SU-DHL-6 (cell line): Measurements from ENCODE around the gene KAT8.

ENCODE experiments used
- EZH2phosphoT487 ChIP-seq: fragments of 200-600 bp; sonication (generic), shearing (Covaris generic); conservative IDR thresholded peaks from 2 replicates; pipeline ENCODE4 v1.6.1; 2018; ENCODE audit warnings: mild to moderate bottlenecking, antibody characterized with exemption, low read length, moderate library complexity, mixed read lengths
- TF ChIP-seq, protein P1 (sequence below): fragments of 200-600 bp; sonication (generic); IDR thresholded peaks from one replicate; pipeline ENCODE4 v1.5.1; 2017; ENCODE audit warnings: antibody characterized with exemption, mild to moderate bottlenecking, low read length, moderate library complexity; ENCODE audit not compliant: insufficient read depth, poor library complexity, severe bottlenecking

DNA sequence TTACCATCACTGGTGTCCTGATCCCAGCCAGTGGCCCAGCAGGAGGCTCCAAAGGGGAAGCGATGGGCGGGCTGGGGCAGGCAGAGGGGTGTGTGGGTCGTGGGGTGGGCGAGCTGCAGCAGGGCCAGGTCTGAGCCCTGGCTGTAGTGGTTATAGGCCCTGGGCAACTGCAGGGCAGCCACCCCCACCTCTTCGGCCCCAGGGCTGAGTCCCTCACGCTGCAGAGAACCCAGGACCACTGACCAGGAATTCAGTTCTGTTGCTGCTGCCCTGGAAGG lies 30.9 kb upstream of the KAT8 start:
- TF ChIP-seq, protein P1, sequence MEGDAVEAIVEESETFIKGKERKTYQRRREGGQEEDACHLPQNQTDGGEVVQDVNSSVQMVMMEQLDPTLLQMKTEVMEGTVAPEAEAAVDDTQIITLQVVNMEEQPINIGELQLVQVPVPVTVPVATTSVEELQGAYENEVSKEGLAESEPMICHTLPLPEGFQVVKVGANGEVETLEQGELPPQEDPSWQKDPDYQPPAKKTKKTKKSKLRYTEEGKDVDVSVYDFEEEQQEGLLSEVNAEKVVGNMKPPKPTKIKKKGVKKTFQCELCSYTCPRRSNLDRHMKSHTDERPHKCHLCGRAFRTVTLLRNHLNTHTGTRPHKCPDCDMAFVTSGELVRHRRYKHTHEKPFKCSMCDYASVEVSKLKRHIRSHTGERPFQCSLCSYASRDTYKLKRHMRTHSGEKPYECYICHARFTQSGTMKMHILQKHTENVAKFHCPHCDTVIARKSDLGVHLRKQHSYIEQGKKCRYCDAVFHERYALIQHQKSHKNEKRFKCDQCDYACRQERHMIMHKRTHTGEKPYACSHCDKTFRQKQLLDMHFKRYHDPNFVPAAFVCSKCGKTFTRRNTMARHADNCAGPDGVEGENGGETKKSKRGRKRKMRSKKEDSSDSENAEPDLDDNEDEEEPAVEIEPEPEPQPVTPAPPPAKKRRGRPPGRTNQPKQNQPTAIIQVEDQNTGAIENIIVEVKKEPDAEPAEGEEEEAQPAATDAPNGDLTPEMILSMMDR, result no peak
- TF ChIP-seq EZH2phosphoT487, result no peak
